Measurements from ENCODE around the gene SDHAF1.

DNA sequence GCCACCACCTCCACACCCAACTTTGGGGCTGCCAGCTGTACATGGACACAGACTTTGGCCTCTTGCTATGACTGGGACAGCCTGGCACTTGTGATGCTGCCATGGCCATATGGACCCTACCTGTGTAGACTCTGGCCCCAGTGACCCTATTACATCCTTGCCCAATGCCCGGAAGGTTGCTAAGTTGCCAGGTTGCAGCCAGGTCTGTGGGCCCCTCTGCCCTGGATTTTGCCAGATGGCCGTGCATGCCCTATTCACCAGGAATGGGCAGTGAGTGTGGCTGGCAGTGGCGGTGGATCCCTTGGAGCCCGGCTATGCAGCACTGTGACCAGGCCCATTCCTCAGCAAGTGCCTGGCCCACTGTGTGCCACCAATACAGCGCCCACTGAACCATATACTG, 8.9 kb upstream of the SDHAF1 start:
- TF ChIP-seq EZH2phosphoT487 (IDR thresholded peaks at IDR 0.05; ENCODE audit: borderline replicate concordance): no peak
- TF ChIP-seq, protein P1, sequence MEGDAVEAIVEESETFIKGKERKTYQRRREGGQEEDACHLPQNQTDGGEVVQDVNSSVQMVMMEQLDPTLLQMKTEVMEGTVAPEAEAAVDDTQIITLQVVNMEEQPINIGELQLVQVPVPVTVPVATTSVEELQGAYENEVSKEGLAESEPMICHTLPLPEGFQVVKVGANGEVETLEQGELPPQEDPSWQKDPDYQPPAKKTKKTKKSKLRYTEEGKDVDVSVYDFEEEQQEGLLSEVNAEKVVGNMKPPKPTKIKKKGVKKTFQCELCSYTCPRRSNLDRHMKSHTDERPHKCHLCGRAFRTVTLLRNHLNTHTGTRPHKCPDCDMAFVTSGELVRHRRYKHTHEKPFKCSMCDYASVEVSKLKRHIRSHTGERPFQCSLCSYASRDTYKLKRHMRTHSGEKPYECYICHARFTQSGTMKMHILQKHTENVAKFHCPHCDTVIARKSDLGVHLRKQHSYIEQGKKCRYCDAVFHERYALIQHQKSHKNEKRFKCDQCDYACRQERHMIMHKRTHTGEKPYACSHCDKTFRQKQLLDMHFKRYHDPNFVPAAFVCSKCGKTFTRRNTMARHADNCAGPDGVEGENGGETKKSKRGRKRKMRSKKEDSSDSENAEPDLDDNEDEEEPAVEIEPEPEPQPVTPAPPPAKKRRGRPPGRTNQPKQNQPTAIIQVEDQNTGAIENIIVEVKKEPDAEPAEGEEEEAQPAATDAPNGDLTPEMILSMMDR (IDR thresholded peaks at IDR 0.05 in 2 of 3, conservative IDR thresholded peaks at IDR 0.05 in 1 of 3; ENCODE audit: borderline replicate concordance in 1 of 3, insufficient read depth in 1 of 3, low read depth in 2 of 3, low read length in 2 of 3): no peak
- TF ChIP-seq POLR2AphosphoS5 (IDR thresholded peaks at IDR 0.05; ENCODE audit: low read depth, low read length): no peak
- no peak for TF ChIP-seq RAD21 (IDR thresholded peaks at IDR 0.05; ENCODE audit: low read depth)
- no peak for TF ChIP-seq EZH2 (IDR thresholded peaks at IDR 0.05)
- TF ChIP-seq CBX3 (IDR thresholded peaks at IDR 0.05; ENCODE audit: low read depth): no peak
- TF ChIP-seq JUND (IDR thresholded peaks at IDR 0.05): no peak
- no peak for TF ChIP-seq TCF7L2 (IDR thresholded peaks at IDR 0.05; ENCODE audit: borderline replicate concordance, extremely low read depth, insufficient read depth, insufficient read length)
- TF ChIP-seq YY1 (IDR thresholded peaks at IDR 0.05; ENCODE audit: extremely low read depth, insufficient replicate concordance, low read depth, low read length): no peak
